Erythroblast (primary cell): ENCODE data around the gene CFAP77.

Source experiments
- GATA1 ChIP-seq: IDR thresholded peaks from 2 replicates; pipeline ENCODE4 v1.6.1; 2011; ENCODE audit warnings: low read depth, mild to moderate bottlenecking, control low read depth, low read length, moderate library complexity
- POLR2A ChIP-seq: IDR thresholded peaks from 2 replicates; pipeline ENCODE4 v1.6.1; 2011; ENCODE audit warnings: mild to moderate bottlenecking, low read length

DNA sequence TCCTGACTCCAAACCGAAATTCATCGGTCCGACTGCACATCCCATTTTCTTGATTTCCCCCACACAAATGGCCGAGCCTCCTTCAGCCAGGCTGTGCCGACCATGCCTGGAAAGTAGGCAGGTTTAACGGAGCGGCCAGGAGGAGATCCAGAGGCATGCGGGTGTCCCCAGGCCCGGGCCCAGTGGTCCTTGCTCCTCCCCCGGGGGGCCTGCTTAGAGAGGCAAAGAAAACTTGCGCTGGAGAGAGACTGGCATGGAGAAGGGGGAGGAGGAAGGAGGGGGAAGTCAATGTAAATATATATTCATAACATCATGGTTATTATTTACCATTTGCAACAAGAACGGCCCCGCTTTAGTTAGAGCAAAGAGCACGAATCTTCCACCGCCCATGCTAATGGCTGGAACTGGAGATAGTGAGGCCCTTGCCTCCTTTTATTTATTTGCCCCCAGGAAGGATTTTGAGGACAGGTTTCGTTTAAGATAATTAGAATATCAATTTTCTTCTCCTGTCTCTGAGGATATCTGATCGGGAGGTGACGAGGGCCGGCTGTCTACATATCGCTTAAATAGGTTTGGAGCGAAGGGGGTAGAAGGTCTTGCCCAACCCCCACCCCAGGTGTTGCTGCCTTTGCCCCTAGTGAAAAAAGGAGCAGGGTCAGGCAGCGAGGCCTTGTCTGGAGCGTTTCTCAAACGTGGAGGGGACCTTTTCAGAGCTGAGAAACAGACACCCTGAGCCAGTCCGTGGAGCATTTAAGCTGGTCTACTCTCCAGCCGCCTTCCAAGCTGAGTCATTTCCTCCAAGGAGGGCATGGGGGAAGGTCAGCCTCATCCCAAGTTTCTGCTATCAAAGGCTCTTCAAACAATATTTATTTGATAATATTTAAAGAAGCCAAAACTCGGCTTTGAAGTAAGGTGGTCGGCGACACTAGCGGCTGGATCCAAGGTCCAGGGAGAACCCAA is 174.9 kb downstream of the CFAP77 start:
- TF ChIP-seq POLR2A (no peak), GATA1 (no peak)
